GM23338 (cell line): ENCODE measurements around the gene ZNF236. TPM values are rescaled to one million over a fixed set of nuclear protein-coding genes. Genes with fewer than 3 reads are reported as not detected.

Source experiments
- CREB1 ChIP-seq: fragments of 250-450 bp; sonication (Bioruptor Pico); IDR thresholded peaks from 2 replicates; pipeline ENCODE4 v1.5.0; 2020; ENCODE audit warnings: low read depth, mild to moderate bottlenecking, moderate library complexity
- EZH2 ChIP-seq: fragments of 200-600 bp; sonication (generic); IDR thresholded peaks from one replicate; pipeline ENCODE4 v1.8.0; 2017; ENCODE audit warnings: antibody characterized with exemption, mild to moderate bottlenecking, low read depth; ENCODE audit not compliant: unreplicated experiment
- EZH2phosphoT487 ChIP-seq: fragments of 200-600 bp; sonication (generic); IDR thresholded peaks from one replicate; pipeline ENCODE4 v1.8.1; 2018; ENCODE audit warnings: antibody characterized with exemption; ENCODE audit not compliant: unreplicated experiment
- JUNB ChIP-seq: IDR thresholded peaks from one replicate; pipeline ENCODE4 v1.6.1; 2016; ENCODE audit warnings: antibody characterized with exemption; ENCODE audit not compliant: unreplicated experiment
- NANOG ChIP-seq: IDR thresholded peaks from 2 replicates; pipeline ENCODE4 v1.6.1; 2016; ENCODE audit warnings: antibody characterized with exemption, borderline replicate concordance
- ZNF114 ChIP-seq: fragments of 250-450 bp; sonication (Bioruptor Pico); IDR thresholded peaks from 2 replicates; pipeline ENCODE4 v1.5.0; 2020; ENCODE audit warnings: mild to moderate bottlenecking, moderate library complexity
- polyA plus RNA-seq: library from polyadenylated mRNA; unstranded; fragments of >200 nt; fragmentation: Nextera tagmentation; extraction: Ambion mirVana; gene quantifications from 2 replicates; pipeline ENCODE4 v1.2.1, GENCODE V29; 2016
- total RNA-seq: library from RNA; depleted of rRNA; stranded (reverse); fragments of >200 nt; shearing (Covaris generic); gene quantifications from 2 replicates; pipeline ENCODE4 v1.2.3, GENCODE V29; 2014
- TF ChIP-seq, protein P1 (sequence below): fragments of 250-450 bp; sonication (Bioruptor Pico); IDR thresholded peaks from 2 replicates; pipeline ENCODE4 v1.5.0; 2020; ENCODE audit warnings: mild to moderate bottlenecking, moderate library complexity
- TF ChIP-seq, protein P2 (sequence below), 2 experiments: fragments of 200-600 bp in 1 of 2; sonication (generic) in 1 of 2; conservative IDR thresholded peaks; 2 replicates each; pipeline versions ENCODE4 v1.5.1 to v1.6.1; 2016 to 2017; ENCODE audit warnings: antibody characterized with exemption in 2 of 2, low read depth in 2 of 2, mild to moderate bottlenecking in 2 of 2, moderate library complexity in 1 of 2
- TF ChIP-seq, protein P3 (sequence below): IDR thresholded peaks from one replicate; pipeline ENCODE4 v1.6.1; 2018; ENCODE audit warnings: antibody characterized with exemption; ENCODE audit not compliant: unreplicated experiment

Gene ZNF236
- total and polyA plus RNA-seq, 2 experiments from 2014 or later, result 8.9 to 16.3 TPM

DNA sequence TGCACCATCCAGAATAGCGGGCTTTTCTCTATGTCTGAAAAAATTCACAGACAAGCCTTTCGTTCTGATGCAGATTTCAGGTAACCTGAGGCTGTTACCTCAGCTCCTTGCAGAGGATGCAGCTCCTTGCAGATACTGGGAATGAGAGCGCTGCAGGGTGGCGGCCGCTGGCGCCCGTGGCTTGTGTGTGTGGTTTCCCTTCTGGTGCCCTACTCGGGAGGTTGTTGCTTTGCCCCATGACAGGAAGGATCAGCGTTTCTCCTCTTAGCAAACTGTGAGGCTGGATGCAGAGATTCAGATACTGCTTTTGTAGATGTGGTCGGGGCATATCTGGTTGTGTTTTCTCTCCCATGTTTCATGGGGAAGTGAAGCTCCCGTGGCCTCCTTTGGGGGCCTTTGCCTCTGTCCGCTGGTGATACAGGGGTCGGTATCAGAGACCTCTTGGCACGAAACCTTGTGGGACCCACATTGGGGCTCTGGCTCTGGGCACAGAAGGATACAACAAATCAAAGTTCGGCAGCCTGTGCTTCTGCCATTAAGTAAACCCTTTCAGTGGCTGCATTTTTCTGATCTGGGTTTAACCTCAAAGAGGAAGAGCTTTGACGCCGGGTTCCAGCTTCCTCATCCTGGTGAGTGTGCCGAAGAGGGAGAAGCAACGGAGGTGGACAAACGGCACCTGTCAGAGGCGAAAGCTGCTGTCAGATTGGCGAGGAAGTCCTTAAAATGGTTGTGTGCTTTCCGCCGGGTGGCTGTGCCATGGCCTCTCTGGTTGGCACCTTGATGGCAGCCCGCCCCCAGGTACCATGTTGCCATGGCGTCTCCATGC, 182.4 kb downstream of the ZNF236 start (continued):
- TF ChIP-seq, protein P1, sequence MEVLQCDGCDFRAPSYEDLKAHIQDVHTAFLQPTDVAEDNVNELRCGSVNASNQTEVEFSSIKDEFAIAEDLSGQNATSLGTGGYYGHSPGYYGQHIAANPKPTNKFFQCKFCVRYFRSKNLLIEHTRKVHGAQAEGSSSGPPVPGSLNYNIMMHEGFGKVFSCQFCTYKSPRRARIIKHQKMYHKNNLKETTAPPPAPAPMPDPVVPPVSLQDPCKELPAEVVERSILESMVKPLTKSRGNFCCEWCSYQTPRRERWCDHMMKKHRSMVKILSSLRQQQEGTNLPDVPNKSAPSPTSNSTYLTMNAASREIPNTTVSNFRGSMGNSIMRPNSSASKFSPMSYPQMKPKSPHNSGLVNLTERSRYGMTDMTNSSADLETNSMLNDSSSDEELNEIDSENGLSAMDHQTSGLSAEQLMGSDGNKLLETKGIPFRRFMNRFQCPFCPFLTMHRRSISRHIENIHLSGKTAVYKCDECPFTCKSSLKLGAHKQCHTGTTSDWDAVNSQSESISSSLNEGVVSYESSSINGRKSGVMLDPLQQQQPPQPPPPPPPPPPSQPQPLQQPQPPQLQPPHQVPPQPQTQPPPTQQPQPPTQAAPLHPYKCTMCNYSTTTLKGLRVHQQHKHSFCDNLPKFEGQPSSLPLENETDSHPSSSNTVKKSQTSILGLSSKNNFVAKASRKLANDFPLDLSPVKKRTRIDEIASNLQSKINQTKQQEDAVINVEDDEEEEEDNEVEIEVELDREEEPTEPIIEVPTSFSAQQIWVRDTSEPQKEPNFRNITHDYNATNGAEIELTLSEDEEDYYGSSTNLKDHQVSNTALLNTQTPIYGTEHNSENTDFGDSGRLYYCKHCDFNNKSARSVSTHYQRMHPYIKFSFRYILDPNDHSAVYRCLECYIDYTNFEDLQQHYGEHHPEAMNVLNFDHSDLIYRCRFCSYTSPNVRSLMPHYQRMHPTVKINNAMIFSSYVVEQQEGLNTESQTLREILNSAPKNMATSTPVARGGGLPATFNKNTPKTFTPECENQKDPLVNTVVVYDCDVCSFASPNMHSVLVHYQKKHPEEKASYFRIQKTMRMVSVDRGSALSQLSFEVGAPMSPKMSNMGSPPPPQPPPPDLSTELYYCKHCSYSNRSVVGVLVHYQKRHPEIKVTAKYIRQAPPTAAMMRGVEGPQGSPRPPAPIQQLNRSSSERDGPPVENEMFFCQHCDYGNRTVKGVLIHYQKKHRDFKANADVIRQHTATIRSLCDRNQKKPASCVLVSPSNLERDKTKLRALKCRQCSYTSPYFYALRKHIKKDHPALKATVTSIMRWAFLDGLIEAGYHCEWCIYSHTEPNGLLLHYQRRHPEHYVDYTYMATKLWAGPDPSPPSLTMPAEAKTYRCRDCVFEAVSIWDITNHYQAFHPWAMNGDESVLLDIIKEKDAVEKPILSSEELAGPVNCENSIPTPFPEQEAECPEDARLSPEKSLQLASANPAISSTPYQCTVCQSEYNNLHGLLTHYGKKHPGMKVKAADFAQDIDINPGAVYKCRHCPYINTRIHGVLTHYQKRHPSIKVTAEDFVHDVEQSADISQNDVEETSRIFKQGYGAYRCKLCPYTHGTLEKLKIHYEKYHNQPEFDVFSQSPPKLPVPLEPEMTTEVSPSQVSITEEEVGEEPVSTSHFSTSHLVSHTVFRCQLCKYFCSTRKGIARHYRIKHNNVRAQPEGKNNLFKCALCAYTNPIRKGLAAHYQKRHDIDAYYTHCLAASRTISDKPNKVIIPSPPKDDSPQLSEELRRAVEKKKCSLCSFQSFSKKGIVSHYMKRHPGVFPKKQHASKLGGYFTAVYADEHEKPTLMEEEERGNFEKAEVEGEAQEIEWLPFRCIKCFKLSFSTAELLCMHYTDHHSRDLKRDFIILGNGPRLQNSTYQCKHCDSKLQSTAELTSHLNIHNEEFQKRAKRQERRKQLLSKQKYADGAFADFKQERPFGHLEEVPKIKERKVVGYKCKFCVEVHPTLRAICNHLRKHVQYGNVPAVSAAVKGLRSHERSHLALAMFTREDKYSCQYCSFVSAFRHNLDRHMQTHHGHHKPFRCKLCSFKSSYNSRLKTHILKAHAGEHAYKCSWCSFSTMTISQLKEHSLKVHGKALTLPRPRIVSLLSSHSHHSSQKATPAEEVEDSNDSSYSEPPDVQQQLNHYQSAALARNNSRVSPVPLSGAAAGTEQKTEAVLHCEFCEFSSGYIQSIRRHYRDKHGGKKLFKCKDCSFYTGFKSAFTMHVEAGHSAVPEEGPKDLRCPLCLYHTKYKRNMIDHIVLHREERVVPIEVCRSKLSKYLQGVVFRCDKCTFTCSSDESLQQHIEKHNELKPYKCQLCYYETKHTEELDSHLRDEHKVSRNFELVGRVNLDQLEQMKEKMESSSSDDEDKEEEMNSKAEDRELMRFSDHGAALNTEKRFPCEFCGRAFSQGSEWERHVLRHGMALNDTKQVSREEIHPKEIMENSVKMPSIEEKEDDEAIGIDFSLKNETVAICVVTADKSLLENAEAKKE (CRISPR knock-in tag), result no peak
- TF ChIP-seq CREB1, result no peak
- TF ChIP-seq, protein P2, sequence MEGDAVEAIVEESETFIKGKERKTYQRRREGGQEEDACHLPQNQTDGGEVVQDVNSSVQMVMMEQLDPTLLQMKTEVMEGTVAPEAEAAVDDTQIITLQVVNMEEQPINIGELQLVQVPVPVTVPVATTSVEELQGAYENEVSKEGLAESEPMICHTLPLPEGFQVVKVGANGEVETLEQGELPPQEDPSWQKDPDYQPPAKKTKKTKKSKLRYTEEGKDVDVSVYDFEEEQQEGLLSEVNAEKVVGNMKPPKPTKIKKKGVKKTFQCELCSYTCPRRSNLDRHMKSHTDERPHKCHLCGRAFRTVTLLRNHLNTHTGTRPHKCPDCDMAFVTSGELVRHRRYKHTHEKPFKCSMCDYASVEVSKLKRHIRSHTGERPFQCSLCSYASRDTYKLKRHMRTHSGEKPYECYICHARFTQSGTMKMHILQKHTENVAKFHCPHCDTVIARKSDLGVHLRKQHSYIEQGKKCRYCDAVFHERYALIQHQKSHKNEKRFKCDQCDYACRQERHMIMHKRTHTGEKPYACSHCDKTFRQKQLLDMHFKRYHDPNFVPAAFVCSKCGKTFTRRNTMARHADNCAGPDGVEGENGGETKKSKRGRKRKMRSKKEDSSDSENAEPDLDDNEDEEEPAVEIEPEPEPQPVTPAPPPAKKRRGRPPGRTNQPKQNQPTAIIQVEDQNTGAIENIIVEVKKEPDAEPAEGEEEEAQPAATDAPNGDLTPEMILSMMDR (conservative IDR thresholded peaks at IDR 0.05; ENCODE audit: low read depth in 2 of 2), result no peak
- no peak for TF ChIP-seq JUNB
- no peak for TF ChIP-seq EZH2phosphoT487
- no peak for TF ChIP-seq EZH2
- no peak for TF ChIP-seq ZNF114 (CRISPR knock-in tag)
- TF ChIP-seq, protein P3, sequence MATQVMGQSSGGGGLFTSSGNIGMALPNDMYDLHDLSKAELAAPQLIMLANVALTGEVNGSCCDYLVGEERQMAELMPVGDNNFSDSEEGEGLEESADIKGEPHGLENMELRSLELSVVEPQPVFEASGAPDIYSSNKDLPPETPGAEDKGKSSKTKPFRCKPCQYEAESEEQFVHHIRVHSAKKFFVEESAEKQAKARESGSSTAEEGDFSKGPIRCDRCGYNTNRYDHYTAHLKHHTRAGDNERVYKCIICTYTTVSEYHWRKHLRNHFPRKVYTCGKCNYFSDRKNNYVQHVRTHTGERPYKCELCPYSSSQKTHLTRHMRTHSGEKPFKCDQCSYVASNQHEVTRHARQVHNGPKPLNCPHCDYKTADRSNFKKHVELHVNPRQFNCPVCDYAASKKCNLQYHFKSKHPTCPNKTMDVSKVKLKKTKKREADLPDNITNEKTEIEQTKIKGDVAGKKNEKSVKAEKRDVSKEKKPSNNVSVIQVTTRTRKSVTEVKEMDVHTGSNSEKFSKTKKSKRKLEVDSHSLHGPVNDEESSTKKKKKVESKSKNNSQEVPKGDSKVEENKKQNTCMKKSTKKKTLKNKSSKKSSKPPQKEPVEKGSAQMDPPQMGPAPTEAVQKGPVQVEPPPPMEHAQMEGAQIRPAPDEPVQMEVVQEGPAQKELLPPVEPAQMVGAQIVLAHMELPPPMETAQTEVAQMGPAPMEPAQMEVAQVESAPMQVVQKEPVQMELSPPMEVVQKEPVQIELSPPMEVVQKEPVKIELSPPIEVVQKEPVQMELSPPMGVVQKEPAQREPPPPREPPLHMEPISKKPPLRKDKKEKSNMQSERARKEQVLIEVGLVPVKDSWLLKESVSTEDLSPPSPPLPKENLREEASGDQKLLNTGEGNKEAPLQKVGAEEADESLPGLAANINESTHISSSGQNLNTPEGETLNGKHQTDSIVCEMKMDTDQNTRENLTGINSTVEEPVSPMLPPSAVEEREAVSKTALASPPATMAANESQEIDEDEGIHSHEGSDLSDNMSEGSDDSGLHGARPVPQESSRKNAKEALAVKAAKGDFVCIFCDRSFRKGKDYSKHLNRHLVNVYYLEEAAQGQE, result no peak
- TF ChIP-seq NANOG, result no peak
